HG03469 (cell line): ENCODE results near the gene ANO9.
"Not testable (repeated sequence)": the region's sequence is repeated elsewhere in the genome, so short reads cannot be mapped to it uniquely, and the experiment has no call there.

ENCODE experiments used
- ATAC-seq: cut with Tn5 transposase; IDR thresholded peaks from one replicate; pipeline ENCODE4 v1.9.1; 2021; ENCODE audit warnings: mild to moderate bottlenecking, moderate library complexity, moderate number of reproducible peaks; ENCODE audit not compliant: unreplicated experiment

The ANO9 gene

GRCh38 chr11:405323-405953 is 36.4 kb downstream of the ANO9 start:
- ATAC-seq, result no peak

DNA sequence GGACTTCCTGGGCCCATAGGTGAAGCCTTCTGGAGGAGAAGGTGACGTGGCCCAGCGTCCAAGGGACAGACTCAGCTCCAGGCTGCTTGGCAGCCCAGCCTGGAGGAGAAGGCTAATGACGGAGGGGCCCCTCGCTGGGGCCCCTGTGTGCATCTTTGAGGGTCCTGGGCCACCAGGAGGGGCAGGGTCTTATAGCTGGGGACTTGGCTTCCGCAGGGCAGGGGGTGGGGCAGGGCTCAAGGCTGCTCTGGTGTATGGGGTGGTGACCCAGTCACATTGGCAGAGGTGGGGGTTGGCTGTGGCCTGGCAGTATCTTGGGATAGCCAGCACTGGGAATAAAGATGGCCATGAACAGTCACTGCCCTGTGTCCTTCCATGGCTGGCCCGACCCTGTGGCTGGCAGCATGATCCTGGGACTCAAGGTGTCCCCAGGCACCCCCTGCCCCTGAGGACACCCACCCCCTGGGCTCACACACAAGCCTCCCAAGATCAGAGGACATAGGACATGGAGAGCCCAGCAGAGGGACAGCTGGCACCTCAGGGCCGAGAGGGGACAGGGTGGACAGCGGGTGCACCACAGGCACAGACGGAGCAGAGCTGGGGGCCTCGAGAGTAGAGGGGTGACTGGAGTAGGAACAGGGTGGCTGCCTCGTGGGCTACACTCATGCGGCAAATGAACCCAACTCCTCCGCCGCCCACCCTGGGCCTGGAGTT is 37.1 kb downstream of the ANO9 start:
- no peak for ATAC-seq

GRCh38 chr11:403761-404431 is 37.9 kb downstream of the ANO9 start:
- no peak for ATAC-seq

DNA sequence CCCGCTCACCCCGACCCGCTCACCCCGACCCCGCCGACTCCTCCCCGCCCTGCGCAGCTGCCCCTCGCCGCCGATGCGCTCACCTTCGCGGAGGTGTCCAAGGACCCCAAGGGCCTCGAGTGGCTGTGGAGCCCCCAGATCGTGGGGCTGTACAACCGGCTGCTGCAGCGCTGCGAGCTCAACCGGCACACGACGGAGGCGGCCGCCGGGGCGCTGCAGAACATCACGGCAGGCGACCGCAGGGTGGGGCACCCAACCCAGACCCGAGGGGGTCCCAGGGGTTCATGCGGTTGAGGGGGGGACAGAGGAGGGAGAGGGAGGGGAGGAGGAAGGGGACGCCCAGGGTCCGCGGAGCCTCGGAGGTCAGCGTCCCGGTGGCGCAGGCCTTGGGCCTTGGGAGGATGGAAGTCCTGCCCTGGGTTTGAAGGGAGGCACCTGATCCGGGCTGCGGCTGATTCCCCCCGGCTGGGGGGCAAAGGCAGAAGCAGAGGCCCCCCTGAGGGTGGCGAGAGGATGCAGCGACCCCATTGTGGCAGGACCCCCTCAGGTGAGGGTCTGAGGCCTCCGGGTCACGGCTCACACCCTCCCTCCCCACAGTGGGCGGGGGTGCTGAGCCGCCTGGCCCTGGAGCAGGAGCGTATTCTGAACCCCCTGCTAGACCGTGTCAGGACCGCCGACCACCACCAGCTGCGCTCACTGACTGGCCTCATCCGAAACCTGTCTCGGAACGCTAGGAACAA is 38.6 kb downstream of the ANO9 start:
- ATAC-seq, result no peak

- ATAC-seq, result not testable (repeated sequence)
Observed at GRCh38 chr11:401196-401595, 40.6 kb downstream of the ANO9 start.

- ATAC-seq, result no peak
Observed at GRCh38 chr11:400241-400689, 41.5 kb downstream of the ANO9 start.

DNA sequence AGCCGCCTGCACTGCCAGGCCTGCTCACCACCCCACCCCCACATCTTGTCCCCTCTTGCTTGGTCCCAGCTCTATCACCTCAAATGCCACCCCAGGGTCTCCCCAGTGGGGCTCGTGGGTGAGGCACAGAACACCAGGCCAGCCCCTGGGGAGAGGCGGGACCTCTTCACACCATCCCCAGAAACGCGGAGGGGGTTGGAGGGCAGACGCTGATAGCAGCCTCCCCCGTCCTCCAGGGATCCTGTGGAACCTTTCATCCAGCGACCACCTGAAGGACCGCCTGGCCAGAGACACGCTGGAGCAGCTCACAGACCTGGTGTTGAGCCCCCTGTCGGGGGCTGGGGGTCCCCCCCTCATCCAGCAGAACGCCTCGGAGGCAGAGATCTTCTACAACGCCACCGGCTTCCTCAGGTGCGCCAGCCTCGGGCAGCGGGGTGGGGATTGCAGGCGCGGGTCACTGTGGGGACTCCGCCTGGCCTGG is 42.0 kb downstream of the ANO9 start:
- ATAC-seq, result no peak

- ATAC-seq, result no peak
Observed at GRCh38 chr11:398826-399225, 43.0 kb downstream of the ANO9 start.

DNA sequence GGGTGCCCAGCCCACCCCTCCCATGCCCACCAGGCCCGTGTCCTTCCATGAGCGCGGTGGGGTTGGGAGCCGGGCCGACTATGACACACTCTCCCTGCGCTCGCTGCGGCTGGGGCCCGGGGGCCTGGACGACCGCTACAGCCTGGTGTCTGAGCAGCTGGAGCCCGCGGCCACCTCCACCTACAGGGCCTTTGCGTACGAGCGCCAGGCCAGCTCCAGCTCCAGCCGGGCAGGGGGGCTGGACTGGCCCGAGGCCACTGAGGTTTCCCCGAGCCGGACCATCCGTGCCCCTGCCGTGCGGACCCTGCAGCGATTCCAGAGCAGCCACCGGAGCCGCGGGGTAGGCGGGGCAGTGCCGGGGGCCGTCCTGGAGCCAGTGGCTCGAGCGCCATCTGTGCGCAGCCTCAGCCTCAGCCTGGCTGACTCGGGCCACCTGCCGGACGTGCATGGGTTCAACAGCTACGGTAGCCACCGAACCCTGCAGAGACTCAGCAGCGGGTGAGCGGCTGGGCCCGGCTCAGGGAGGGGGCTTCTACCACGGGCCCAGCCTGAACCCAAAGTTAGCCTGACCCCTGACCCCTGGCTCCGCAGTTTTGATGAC is 44.8 kb downstream of the ANO9 start:
- no peak for ATAC-seq

GRCh38 chr11:396511-396947 is 45.3 kb downstream of the ANO9 start:
- no peak for ATAC-seq

GRCh38 chr11:395866-396265 is 45.9 kb downstream of the ANO9 start:
- ATAC-seq, result no peak

GRCh38 chr11:394858-395655 is 46.8 kb downstream of the ANO9 start:
- no peak for ATAC-seq

DNA sequence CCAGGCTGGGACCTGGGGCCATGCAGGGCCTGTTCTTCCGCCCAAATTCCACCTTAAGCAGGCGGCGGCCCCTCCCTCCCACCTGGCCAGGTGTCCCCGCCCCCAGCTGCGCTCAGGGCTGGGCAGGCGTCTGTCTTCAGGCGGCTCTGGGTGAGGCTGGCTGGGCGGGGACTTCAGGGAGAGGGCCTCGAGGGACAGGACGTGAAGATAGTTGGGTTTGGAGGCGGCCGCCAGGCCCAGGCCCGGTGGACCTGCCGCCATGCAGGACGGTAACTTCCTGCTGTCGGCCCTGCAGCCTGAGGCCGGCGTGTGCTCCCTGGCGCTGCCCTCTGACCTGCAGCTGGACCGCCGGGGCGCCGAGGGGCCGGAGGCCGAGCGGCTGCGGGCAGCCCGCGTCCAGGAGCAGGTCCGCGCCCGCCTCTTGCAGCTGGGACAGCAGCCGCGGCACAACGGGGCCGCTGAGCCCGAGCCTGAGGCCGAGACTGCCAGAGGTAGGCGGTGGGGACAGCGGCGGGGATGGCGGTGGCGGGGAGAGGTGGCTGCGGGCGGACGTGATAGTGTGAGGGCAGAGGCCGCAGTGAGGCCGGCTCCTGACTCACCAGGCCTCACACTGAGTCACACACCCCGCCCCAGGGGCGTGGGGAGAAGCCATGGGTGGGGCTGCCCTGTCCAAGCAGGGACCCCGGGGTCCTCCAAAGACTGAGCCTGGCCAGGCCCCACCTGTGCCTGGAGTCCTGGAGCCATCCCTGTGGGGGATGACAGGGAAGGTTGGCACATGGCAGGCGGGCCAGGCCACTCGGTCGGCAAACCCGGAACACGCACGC is 47.6 kb downstream of the ANO9 start, which contains the start of gene PKP3:
Gene PKP3, plus strand, starts transcription at position 176 of the 824 bp plus-strand sequence. Its CDS starts 84 bp downstream, at position 260.
- ATAC-seq, result no peak

DNA sequence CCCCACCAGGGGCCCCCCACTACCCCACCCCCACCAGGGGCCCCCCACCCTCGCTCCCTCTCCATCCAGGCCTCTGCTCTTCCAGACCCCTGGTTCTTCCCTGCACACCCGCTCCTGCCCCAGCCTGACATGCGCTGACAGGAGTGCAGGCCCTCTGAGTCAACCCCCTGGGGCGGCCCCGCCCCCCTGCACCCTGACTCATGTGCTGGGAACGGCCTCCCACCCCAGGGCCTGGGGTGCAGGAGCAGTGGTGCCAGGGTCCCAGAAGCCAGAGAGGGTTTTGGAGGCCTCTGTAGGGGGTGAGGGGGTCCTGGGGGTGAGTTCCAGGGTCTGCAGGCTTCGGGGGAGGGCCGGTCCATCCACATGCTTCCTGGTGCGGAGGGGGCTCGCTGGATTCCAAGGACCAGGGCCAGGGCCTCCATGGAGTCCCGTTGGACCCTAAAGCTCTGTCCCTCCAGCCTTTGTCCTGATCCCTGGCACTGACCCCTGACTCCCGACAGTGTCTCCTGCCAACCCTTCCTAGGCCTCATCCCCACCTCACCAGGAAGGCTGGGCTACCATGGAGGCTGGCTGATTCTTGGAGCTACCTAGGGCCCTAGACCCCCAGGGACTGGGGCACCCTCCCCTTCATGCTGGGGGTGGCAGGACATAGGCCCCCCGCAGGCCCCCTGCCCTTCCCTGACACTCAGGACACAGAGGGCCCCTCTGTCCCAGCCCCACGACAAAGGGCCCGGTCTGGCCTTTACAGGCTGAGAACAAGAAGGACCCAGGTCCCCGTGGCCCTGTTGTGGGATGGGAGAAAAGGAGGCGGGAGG is 48.4 kb downstream of the ANO9 start:
- ATAC-seq, result no peak

- no peak for ATAC-seq
Observed at GRCh38 chr11:392102-392777, 49.6 kb downstream of the ANO9 start.

DNA sequence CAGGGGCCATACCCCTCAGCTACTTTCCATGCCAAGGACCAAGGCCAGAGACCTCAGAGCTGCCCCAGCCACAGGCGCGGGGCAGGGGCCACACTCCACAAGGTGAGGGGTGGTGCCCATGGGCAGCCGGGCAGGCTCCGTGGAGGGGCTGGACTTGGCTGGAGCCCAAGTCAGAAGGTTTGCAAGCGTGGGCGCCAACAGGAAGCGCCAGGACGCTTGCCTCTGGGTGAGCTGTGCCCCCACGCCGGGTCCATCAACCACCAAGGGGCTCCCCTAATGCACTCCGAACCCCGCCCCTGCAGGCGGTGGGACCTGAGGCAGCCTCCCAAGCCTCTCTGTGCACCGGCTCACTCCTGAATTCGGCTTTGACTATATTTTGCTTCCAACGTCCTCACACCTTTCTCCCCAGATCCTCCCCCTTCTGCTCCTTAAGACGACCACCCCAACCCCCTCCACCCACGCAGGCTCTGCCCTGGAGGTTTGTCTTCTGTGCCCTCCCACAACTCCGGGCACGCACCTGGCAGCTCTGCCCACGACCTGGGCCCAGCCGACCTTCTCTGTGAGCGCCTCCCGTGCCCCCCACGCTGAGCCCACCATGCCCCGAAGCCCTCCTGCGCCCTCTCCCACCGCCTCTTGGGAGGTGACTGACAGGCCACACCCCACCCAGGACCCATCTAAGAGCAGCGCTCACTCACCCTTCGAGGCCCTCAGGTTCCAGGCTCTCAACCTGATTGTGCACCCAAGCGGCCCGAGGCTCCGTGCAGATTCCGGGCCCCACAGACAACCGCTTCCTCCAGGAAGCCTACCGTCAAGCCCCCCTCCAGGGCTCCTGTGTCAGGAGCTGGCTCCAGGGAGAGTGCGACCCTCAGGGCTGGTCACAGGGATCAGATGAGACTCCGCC is 50.4 kb downstream of the ANO9 start:
- no peak for ATAC-seq

GRCh38 chr11:390175-390574 is 51.6 kb downstream of the ANO9 start:
- ATAC-seq, result no peak
